Measurements from ENCODE around the gene IGSF21. TPM values are rescaled to one million over a fixed set of nuclear protein-coding genes. Genes with fewer than 3 reads are reported as not detected.

Gene IGSF21
- total RNA-seq, 1 donor, result not detected

DNA sequence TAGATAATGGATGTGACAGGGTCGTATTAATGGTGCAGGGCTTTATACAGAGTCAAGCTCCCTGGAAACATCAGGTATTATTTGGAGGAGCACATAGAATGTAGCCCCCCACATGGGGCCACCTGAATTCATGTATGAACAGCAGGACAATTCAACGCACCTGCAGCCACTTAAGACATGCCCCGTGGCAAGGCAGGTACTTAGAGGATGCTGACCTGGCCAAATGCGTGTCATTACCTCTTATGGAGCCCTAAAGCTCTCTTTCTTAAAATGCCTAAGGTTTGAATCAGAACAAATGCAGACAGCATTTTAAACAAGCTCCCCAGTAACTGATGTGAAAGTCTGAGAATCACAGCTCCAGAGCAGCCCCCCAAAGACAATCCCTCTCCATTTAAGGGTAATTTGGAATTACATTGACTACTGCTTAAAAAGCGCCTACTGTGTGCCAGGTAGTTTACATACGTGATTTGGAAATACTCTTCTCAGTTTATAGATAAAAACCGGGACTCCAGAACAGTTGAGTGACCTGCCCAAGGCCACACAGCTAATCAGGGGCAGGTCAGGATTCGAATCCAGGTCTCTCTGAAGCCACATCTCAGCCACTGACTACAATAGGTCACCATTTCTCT is 302.1 kb downstream of the IGSF21 start:
- TF ChIP-seq, protein P1, sequence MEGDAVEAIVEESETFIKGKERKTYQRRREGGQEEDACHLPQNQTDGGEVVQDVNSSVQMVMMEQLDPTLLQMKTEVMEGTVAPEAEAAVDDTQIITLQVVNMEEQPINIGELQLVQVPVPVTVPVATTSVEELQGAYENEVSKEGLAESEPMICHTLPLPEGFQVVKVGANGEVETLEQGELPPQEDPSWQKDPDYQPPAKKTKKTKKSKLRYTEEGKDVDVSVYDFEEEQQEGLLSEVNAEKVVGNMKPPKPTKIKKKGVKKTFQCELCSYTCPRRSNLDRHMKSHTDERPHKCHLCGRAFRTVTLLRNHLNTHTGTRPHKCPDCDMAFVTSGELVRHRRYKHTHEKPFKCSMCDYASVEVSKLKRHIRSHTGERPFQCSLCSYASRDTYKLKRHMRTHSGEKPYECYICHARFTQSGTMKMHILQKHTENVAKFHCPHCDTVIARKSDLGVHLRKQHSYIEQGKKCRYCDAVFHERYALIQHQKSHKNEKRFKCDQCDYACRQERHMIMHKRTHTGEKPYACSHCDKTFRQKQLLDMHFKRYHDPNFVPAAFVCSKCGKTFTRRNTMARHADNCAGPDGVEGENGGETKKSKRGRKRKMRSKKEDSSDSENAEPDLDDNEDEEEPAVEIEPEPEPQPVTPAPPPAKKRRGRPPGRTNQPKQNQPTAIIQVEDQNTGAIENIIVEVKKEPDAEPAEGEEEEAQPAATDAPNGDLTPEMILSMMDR (IDR thresholded peaks at IDR 0.05; ENCODE audit: insufficient read depth, low read depth, low read length), result no peak
- no peak for DNase-seq (ENCODE audit: low read depth)
- no peak overlapping the region for H3K4me3 ChIP-seq (ENCODE audit: low read depth, low read length)

DNA sequence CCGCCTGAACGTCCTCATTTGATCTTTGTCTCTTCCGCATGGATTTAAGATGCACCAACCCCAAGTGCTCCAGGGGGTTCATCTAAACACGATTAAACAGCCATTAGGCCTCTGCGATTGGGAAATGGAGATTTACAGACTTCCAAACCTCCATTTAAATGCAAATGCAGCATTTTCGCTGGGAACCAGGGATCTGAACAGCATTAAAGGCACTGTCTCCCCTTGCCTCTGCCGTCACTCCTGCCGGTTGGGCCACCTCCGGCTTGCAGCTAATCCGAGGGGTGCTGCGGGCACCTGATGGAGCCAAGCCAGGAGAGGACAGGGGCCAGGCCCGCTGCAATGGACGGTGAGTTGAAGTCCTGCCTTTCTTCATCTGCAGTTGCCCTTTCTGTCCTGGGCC is 302.8 kb downstream of the IGSF21 start:
- no peak for DNase-seq (ENCODE audit: low read depth)
- H3K4me3 ChIP-seq (ENCODE audit: low read depth, low read length), result no peak overlapping the region
- TF ChIP-seq, protein P1 (IDR thresholded peaks at IDR 0.05; ENCODE audit: insufficient read depth, low read depth, low read length), result no peak

DNA sequence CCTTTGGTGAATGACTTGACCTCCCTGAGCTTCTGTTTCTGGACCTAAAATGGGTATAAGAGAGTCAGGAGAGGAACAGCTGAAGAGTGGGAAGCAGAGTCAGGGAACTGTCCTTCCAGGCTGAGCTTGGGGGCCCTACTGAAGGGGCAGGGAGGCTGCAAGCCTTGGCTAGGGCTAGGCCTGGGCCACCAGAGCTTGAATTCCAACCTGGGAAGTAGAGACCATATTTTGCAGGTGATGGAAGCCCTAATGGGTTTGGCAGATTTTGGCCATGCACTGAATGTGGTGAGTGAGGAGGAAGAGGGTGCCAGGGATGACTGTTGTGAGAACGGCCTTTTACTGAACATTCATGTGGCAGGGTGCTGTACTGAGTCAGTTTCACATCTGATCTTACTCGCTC is 303.7 kb downstream of the IGSF21 start:
- TF ChIP-seq, protein P1 (IDR thresholded peaks at IDR 0.05; ENCODE audit: insufficient read depth, low read depth, low read length), result no peak
- no peak for DNase-seq (ENCODE audit: low read depth)

DNA sequence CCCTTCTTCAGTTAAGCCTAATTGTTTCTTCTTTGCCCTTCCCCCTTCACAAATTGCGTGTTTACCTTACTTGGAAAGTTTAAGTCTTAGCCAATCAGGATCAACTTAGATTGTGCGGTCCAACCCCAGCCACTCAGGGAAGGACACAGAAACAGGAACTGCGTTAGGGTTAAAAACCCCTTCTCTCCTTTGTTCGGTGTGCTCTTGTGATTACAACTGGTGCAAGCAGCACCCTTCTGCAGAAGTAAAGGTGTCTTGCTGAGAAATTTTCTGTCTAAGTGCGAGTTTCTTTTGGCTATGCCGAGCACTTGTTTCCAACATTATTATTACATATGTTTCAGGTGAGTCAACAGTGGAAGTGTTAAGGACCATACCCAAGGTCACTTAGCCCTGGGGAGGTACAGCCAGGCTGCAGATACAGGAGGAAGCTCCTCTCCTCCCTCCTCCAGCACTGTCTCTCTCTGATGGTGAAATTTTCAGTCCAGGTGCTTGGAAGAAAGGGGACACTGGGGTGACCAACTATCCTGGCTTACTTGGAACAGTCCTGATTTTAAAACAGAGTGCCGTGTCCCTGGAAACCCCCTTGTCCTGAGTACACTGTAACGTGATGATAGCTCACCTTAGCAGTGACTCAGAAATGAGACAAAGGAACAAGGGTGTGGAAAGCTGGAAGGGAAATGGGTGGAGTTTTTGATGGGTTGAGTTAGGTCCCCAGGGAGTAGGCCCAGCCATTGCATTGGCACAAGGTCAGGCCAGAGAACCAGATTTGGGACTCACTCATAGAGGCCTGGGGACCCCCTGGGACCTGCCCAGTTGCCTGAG is 304.4 kb downstream of the IGSF21 start:
- H3K4me3 ChIP-seq (ENCODE audit: low read depth, low read length), result no peak overlapping the region
- TF ChIP-seq, protein P1 (IDR thresholded peaks at IDR 0.05; ENCODE audit: insufficient read depth, low read depth, low read length), result no peak
- no peak for DNase-seq (ENCODE audit: low read depth)

More for the DNA sequence above, 303.7 kb downstream of the IGSF21 start:
- no peak overlapping the region for H3K4me3 ChIP-seq (ENCODE audit: low read depth, low read length)

DNA sequence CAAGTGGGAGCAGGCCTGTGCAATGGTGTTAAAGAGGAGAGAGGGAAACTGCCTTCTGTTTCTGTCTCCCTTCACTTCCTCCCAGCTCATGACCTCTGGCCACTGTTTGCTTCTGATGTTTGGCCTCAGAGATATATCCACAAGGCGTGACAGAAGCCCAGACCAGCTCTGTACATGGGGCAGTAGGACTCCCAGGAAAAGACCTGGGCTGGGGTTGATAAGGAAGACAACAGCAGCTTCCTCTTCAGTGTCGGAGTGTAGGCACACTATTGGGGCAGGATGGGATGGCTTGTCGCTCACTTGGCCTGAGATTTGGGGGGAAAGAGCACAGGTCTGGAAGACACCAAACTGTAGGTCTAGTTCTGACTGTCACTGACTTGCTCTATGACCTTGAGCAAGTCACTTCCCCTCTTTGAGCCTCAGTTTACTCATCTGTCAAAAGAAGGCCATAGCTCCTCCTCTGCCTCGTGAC is 305.3 kb downstream of the IGSF21 start:
- H3K4me3 ChIP-seq (ENCODE audit: low read depth, low read length), result no peak overlapping the region
- DNase-seq (ENCODE audit: low read depth), result no peak
- TF ChIP-seq, protein P1 (IDR thresholded peaks at IDR 0.05; ENCODE audit: insufficient read depth, low read depth, low read length), result no peak

DNA sequence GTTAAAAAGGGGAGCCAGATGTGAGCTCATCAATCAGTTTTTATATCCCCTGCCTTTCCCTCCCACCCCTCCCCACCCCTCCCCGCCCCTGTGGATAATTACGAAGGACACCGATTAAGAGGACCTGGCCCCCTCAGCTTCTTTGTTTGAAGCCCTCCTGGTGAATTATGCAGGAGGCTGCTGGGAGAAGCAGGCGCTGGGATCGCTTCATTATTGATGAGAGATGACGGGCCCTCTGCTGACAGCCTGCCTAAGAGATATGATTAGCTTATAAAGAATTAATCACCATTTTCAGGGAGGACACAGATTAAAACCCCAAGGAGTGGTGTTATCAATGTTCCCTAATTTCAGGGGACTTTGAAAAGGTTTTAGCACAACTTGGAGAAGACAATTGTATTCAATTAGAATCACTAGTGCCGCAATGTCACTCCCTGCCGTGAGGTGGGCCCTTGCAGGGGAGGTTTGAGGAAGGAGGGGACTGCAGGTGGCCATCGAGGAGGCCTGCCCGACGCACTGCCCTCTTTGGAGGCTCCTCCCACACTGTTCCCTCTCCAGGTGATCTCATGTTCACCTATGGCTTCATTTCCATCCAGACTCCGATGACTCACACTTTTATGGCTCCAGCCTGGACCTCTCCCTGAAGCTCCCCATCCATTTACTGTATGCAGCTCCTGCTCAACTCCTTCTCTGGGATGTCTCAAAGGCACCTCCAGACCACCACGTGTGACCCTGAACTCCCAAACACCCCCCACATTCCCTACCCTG is 306.1 kb downstream of the IGSF21 start:
- H3K4me3 ChIP-seq (ENCODE audit: low read depth, low read length), result no peak overlapping the region
- TF ChIP-seq, protein P1 (IDR thresholded peaks at IDR 0.05; ENCODE audit: insufficient read depth, low read depth, low read length), result no peak
- DNase-seq (ENCODE audit: low read depth), result no peak

Data from fibroblast of villous mesenchyme (primary cell).